Thymus (tissue), 11 donors: ENCODE measurements around the gene AMIGO3. TPM values are rescaled to one million over a fixed set of nuclear protein-coding genes. Genes with fewer than 3 reads are reported as not detected.

ENCODE experiments used
- DNase-seq, 9 donors: peaks; one replicate each; pipeline ENCODE4 v3.0.0-alpha.2; 2013; ENCODE audit warnings: low spot score in 9 of 9, low read depth in 6 of 9, missing footprints in 1 of 9
- H3K27ac ChIP-seq, 2 donors: one replicate each; pipeline ENCODE4 v1.5.1; 2013; ENCODE audit warnings: control low read depth in 1 of 2, low read depth in 1 of 2, low read length in 1 of 2, mild to moderate bottlenecking in 1 of 2, moderate library complexity in 1 of 2
- H3K27me3 ChIP-seq, 2 donors: one replicate each; pipeline ENCODE4 v1.5.1; 2013; ENCODE audit warnings: low read length in 1 of 2; ENCODE audit not compliant: control insufficient read depth in 2 of 2, insufficient read depth in 1 of 2
- H3K36me3 ChIP-seq, 2 donors: one replicate each; pipeline ENCODE4 v1.5.1; 2013; ENCODE audit warnings: low read length in 1 of 2, mild to moderate bottlenecking in 1 of 2, moderate library complexity in 1 of 2; ENCODE audit not compliant: control insufficient read depth in 2 of 2, insufficient read depth in 2 of 2
- H3K4me1 ChIP-seq, 2 donors: one replicate each; pipeline ENCODE4 v1.5.1; 2013; ENCODE audit warnings: low read length in 2 of 2; ENCODE audit not compliant: control insufficient read depth in 2 of 2, insufficient read depth in 2 of 2
- H3K4me3 ChIP-seq, 2 donors: one replicate each; pipeline ENCODE4 v1.5.1; 2013; ENCODE audit warnings: low read length in 2 of 2, control low read depth in 1 of 2, mild to moderate bottlenecking in 1 of 2
- H3K9me3 ChIP-seq, 2 donors: one replicate each; pipeline ENCODE4 v1.5.1; 2013; ENCODE audit warnings: low read length in 1 of 2, mild to moderate bottlenecking in 1 of 2; ENCODE audit not compliant: control insufficient read depth in 2 of 2, insufficient read depth in 1 of 2
- WGBS: extraction: QIAGEN DNeasy Blood & Tissue Kit; methylation state at CpG from one replicate; pipeline ENCODE4 v1.1.7; 2013; 5-methylcytosine and 5-hydroxymethylcytosine counted together
- polyA plus RNA-seq: library from polyadenylated mRNA; stranded (reverse); fragments of 200-250 nt; gene quantifications from one replicate; pipeline ENCODE4 v1.2.3, GENCODE V29; 2013
- total RNA-seq: library from RNA; stranded (reverse); fragments of 120-200 nt; gene quantifications from one replicate; pipeline ENCODE4 v1.2.4, GENCODE V29; 2013
- donor health status: healthy.

The AMIGO3 gene
- total and polyA plus RNA-seq, 2 donors, result 0.19 to 2.0 TPM

GRCh38 chr3:49706456-49707112 is 12.9 kb downstream of the AMIGO3 start:
- peaks cover 0 to 4% of the 10 kb centered on the region in 2 donors for H3K9me3 ChIP-seq
- peaks cover 6 to 9% of the 10 kb centered on the region in 2 donors for H3K4me1 ChIP-seq
- no peak overlapping the region for H3K27ac ChIP-seq
- no peaks in the 10 kb centered on the region for H3K27me3 ChIP-seq
- 96% methylated on average over 9 of the region's 9 CpGs for WGBS
- DNase-seq, result no peak
- H3K36me3 ChIP-seq, result peaks cover 37 to 53% of the 10 kb centered on the region in 2 donors
- H3K4me3 ChIP-seq, result no peak overlapping the region

GRCh38 chr3:49705390-49705960 is 14.0 kb downstream of the AMIGO3 start:
- WGBS, result 98% methylated on average over 17 of the region's 17 CpGs
- Histone ChIP-seq H3K4me3 (no peak overlapping the region), H3K27me3 (no peaks in the 10 kb centered on the region), H3K9me3 (peaks cover 0 to 4% of the 10 kb centered on the region in 2 donors), H3K27ac (no peak overlapping the region), H3K36me3 (peaks cover 48 to 62% of the 10 kb centered on the region in 2 donors), H3K4me1 (no peaks in the 10 kb centered on the region)
- no peak for DNase-seq

- Histone ChIP-seq H3K4me1 (no peaks in the 10 kb centered on the region), H3K4me3 (no peak overlapping the region), H3K27ac (no peak overlapping the region), H3K9me3 (peaks cover 0 to 4% of the 10 kb centered on the region in 2 donors), H3K27me3 (no peaks in the 10 kb centered on the region), H3K36me3 (peaks cover 55 to 70% of the 10 kb centered on the region in 2 donors)
- no peak for DNase-seq
- over 99% methylated on average over 8 of the region's 8 CpGs for WGBS
Observed at GRCh38 chr3:49704629-49705028, 14.9 kb downstream of the AMIGO3 start.

- H3K9me3 ChIP-seq, result peaks cover 0 to 4% of the 10 kb centered on the region in 2 donors
- peaks cover 59 to 74% of the 10 kb centered on the region in 2 donors for H3K36me3 ChIP-seq
- DNase-seq, result no peak
- no peak overlapping the region for H3K4me3 ChIP-seq
- over 99% methylated on average over 7 of the region's 7 CpGs for WGBS
- no peaks in the 10 kb centered on the region for H3K4me1 ChIP-seq
- no peaks in the 10 kb centered on the region for H3K27me3 ChIP-seq
- no peak overlapping the region for H3K27ac ChIP-seq
Observed at GRCh38 chr3:49703956-49704355, 15.5 kb downstream of the AMIGO3 start.

- Histone ChIP-seq H3K36me3 (peaks cover 62 to 77% of the 10 kb centered on the region in 2 donors), H3K9me3 (peaks cover 0 to 4% of the 10 kb centered on the region in 2 donors), H3K27ac (no peak overlapping the region), H3K4me1 (no peaks in the 10 kb centered on the region), H3K27me3 (no peaks in the 10 kb centered on the region), H3K4me3 (no peak overlapping the region)
- peak in 6 of 9 donors; percentile 46 to 85 (median 72) for DNase-seq
- 62% methylated on average over 14 of the region's 14 CpGs for WGBS
Observed at GRCh38 chr3:49703443-49703927, 16.0 kb downstream of the AMIGO3 start.

GRCh38 chr3:49702672-49703071 is 16.8 kb downstream of the AMIGO3 start:
- no peak for DNase-seq
- H3K9me3 ChIP-seq, result peaks cover 0 to 4% of the 10 kb centered on the region in 2 donors
- H3K4me1 ChIP-seq, result no peaks in the 10 kb centered on the region
- 97% methylated on average over 11 of the region's 11 CpGs for WGBS
- H3K4me3 ChIP-seq, result no peak overlapping the region
- peaks cover 66 to 75% of the 10 kb centered on the region in 2 donors for H3K36me3 ChIP-seq
- no peak overlapping the region for H3K27ac ChIP-seq
- H3K27me3 ChIP-seq, result no peaks in the 10 kb centered on the region

GRCh38 chr3:49701388-49702077 is 18.0 kb downstream of the AMIGO3 start:
- 98% methylated on average over 21 of the region's 21 CpGs for WGBS
- no peak overlapping the region for H3K27ac ChIP-seq
- no peaks in the 10 kb centered on the region for H3K4me1 ChIP-seq
- H3K9me3 ChIP-seq, result peaks cover 0 to 7% of the 10 kb centered on the region in 2 donors
- no peak for DNase-seq
- no peaks in the 10 kb centered on the region for H3K27me3 ChIP-seq
- no peak overlapping the region for H3K4me3 ChIP-seq
- H3K36me3 ChIP-seq, result peaks cover 65 to 70% of the 10 kb centered on the region in 2 donors

- Histone ChIP-seq H3K27ac (no peak overlapping the region), H3K36me3 (peaks cover 57 to 61% of the 10 kb centered on the region in 2 donors), H3K27me3 (no peaks in the 10 kb centered on the region), H3K9me3 (peaks cover 0 to 7% of the 10 kb centered on the region in 2 donors), H3K4me1 (no peaks in the 10 kb centered on the region), H3K4me3 (no peak overlapping the region)
- WGBS, result 96% methylated on average over 13 of the region's 13 CpGs
- DNase-seq, result no peak
Observed at GRCh38 chr3:49700453-49701128, 18.9 kb downstream of the AMIGO3 start.
